Retinal pigment epithelial cell (primary cell): Measurements from ENCODE around the gene LRRC18.

ENCODE experiments used
- DNase-seq: peaks from one replicate; pipeline ENCODE4 v3.0.0-alpha.2; 2010; ENCODE audit warnings: low read depth
- H3K4me3 ChIP-seq: 2 replicates; pipeline ENCODE4 v1.5.1; 2011; ENCODE audit warnings: mild to moderate bottlenecking, low read length, control low read depth, moderate library complexity
- TF ChIP-seq, protein P1 (sequence below): conservative IDR thresholded peaks from 2 replicates; pipeline ENCODE4 v1.5.1; 2011; ENCODE audit warnings: low read depth, low read length, control low read depth, inconsistent platforms

Gene LRRC18

DNA sequence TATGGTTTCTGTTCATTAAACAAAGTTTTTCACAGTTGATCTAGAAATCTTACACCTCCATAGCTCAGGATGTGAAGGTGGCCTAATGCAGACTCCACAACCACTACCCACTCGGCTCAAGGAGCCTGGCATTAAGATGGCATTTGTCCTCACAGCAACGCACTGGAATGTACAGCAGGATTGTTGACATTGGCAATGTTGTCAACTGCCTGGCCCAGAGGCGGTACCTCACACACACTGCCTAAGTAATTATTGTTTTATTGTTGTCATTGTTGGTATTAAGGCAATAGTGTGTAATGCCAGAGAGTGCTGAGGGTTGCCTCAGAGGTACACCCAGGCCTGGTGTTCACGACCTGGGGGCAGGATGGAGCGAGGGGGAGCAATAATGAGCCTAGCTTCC is 38.3 kb downstream of the LRRC18 start:
- no peak overlapping the region for H3K4me3 ChIP-seq
- TF ChIP-seq, protein P1, sequence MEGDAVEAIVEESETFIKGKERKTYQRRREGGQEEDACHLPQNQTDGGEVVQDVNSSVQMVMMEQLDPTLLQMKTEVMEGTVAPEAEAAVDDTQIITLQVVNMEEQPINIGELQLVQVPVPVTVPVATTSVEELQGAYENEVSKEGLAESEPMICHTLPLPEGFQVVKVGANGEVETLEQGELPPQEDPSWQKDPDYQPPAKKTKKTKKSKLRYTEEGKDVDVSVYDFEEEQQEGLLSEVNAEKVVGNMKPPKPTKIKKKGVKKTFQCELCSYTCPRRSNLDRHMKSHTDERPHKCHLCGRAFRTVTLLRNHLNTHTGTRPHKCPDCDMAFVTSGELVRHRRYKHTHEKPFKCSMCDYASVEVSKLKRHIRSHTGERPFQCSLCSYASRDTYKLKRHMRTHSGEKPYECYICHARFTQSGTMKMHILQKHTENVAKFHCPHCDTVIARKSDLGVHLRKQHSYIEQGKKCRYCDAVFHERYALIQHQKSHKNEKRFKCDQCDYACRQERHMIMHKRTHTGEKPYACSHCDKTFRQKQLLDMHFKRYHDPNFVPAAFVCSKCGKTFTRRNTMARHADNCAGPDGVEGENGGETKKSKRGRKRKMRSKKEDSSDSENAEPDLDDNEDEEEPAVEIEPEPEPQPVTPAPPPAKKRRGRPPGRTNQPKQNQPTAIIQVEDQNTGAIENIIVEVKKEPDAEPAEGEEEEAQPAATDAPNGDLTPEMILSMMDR = no peak
- DNase-seq = no peak

DNA sequence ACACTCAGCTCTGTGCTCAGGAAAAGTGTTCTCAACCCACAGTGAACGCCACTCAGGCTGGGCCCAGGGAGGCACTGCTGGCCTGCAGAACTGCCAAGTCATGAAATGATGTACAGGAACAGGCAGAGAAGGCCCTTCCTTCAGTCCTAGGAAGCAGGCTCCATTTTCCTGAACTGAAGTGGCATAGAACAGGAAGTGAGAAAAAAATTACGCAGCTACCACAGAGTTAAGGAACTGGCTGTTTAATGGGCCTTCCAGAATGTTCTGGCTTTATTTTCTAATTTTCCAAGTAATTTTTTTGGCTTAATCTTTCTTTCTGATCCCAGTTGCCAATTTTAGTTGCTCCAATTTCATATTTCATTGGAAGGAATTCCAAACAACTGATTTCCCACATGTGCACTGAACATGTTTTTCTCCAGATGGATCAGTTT is 39.3 kb downstream of the LRRC18 start:
- no peak overlapping the region for H3K4me3 ChIP-seq
- TF ChIP-seq, protein P1 = no peak
- DNase-seq = no peak

GRCh38 chr10:48899781-48900180 is 39.9 kb downstream of the LRRC18 start:
- H3K4me3 ChIP-seq = no peak overlapping the region
- TF ChIP-seq, protein P1 = no peak
- DNase-seq = no peak

DNA sequence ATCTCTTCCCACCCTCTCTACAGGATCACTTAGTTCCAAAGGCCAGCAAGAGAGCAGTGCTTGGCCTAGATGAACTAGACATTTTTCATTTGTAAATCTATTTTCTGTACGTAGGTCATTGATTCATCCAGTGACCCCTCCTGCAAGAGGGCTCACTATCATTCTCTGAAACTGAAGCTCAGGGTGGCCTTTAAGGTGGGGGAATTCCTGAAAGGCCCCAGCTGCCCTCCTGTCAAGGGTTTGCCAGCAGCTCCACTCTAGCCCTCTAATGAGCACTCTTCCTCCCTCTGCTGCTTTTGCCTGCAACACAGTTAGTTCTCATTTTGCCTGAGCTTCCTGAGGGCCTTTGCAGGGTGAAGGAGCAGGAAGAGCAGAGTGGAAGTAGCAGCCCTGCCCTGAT is 41.2 kb downstream of the LRRC18 start:
- TF ChIP-seq, protein P1 = no peak
- DNase-seq = no peak
- no peak overlapping the region for H3K4me3 ChIP-seq

DNA sequence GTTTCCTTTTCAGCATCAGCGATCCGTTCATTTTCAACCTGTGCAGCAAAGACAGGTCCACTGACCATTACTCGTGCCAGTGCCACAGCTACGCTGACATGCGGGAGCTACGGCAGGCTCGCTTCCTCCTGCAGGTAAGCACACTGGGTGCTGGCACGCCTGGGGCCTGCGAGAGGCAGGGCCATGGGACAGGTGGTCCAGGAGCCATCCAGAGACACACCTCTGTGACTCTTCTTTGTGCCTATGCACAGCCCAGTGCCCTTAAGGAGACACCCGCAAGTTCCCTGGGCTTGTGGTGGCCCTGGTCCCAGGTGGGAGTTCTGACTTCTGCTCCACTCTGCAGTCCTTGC is 42.2 kb downstream of the LRRC18 start:
- no peak for DNase-seq
- H3K4me3 ChIP-seq = no peak overlapping the region
- TF ChIP-seq, protein P1 = no peak

GRCh38 chr10:48896756-48897440 is 42.7 kb downstream of the LRRC18 start:
- no peak overlapping the region for H3K4me3 ChIP-seq
- TF ChIP-seq, protein P1 = no peak
- DNase-seq = no peak

DNA sequence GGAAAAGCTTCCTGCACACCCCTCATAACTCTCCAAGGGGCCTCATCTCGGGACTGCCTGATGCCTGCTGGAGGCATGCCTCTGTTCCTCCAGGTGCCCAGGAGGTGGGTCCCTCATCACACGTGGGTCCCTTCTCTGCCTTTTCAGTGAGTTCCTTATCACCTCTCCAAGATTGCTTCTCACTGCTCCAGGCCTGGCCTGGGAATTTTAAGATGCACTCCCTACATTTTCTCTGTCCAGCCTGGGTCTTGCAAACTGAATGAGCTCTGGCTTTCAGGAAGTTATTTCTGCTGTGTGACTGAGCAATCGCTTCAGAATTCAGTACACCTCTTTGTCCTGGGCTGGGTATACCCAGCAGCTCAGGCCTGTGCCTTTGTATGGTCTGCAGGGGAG is 43.8 kb downstream of the LRRC18 start:
- TF ChIP-seq, protein P1 = no peak
- no peak overlapping the region for H3K4me3 ChIP-seq
- no peak for DNase-seq
